GM12873 (cell line): ENCODE measurements around the gene ST3GAL5.

Source experiments
- CTCF ChIP-seq: IDR thresholded peaks from 2 replicates; pipeline ENCODE4 v1.5.1; 2012; ENCODE audit warnings: low read depth, mild to moderate bottlenecking, moderate library complexity, low read length, control low read depth; ENCODE audit not compliant: insufficient read depth; ENCODE audit errors: missing control alignments

The ST3GAL5 gene

GRCh38 chr2:85828725-85829124 lies 60.1 kb downstream of the ST3GAL5 start:
- no peak for TF ChIP-seq CTCF

DNA sequence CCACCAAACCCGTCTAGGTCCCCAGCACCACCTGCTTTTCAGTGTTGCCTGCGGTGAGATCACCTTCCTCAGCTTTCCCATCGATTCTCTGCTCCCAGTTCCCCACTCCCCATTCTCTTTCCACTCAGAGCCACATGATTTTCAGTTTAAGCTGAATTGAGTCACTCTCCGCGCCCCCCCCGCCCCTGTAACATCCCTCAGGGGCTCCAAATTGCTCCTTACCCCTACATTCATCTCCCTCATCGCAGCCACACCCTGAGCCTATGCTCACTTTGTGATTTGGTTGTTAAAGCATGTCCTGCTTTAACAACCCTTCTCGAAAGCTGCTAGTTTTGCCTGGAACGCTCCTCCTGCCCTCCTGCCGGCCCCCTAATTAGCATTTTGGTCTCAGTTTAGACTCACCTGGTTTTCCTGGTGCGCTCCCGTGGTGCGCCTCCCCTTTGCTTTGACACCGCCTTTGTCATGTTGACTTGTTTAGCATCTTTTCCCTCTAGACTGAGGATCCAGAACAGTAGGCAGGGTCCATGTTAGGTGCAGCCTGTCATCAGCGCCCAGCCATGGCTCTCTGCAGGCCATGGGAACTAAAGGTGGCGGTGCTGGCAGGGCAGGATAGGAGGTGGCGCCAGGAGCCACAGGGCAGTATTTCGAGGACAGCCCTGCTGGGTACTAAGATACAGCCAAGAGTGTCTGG lies 60.8 kb downstream of the ST3GAL5 start:
- no peak for TF ChIP-seq CTCF

- peak; percentile 91 for TF ChIP-seq CTCF
Measured at GRCh38 chr2:85826990-85827878, 61.6 kb downstream of the ST3GAL5 start.

DNA sequence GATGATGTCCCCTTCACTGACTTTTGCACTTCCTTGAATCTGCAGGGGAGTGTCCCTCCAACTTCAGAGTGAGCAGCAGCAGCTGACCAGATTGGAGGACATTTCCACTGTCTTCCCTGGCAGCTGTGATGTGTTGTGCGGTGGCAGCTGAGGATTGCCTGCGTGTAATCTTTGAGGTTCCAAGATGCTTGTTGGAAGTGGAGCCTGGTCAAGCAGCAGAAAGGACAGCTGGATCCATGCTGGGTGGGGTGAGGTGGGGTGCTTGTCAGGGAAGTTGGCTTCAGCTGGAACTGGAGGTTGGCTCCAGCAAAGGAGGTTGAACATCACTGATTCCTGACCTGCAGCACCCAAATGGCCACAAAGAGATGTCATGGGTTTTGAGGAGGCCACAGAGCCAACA lies 64.8 kb downstream of the ST3GAL5 start:
- no peak for TF ChIP-seq CTCF

- TF ChIP-seq CTCF, result no peak
Measured at GRCh38 chr2:85822766-85823165, 66.0 kb downstream of the ST3GAL5 start.

DNA sequence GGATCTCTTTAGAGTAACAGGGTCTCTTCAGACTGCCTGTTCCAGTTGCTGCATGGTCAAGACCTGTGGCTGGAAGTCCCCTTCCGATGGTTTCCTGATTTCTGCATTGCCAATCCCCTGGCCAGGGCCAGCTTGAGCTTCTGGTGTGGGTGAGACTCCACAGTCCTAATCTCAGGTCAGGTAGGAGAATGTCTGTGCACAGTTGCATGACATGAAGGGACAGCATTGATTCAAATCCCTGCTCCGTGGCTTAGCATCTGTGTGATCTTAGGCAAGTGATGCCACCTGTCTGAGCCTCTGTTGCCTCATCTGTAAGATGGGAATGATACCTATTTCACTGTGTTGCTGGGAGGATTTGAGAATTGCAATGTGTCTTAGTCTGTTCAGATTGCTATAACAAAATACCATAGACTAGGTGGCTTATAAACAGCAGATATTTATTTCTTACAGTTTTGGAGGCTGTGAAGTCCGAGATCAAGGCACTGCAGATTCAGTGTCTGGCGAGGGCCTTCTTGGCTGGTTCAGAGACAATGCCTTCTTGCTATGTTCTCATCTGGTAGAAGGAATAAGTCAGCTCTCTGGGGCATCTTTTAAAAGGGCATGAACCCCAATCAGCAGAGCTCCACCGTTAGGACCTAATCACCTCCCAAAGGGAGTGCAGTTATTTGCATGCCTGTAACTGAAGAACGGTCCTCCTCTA lies 68.8 kb downstream of the ST3GAL5 start:
- no peak for TF ChIP-seq CTCF
